ENCODE results near the gene ACACB. TPM values are rescaled to one million over a fixed set of nuclear protein-coding genes. Genes with fewer than 3 reads are reported as not detected.

Gene ACACB
- total RNA-seq, 1 experiment from 2014 or later = 1.0 TPM

DNA sequence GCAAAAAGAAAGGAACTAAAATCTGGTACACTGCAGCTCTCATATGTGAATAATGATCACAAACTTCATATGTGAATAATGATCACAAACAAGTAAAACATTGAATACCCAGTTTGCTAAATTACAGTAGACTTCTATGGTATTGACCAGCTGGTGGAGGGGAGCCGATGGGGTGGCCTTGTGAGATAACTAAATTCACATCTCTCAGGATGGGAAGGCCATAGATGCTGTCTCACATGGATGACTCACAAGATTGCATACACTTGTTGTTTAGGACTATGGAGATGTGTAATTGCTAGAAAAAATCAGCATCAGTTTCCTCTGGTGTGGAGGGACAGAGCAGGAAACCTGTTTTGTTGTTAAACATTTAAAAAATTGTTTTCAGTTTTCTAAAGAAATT, 49.2 kb downstream of the ACACB start:
- Mint-ChIP-seq H3K36me3 (ENCODE audit: insufficient read depth, unreplicated experiment) (no peaks in the 10 kb centered on the region), H3K4me3 (ENCODE audit: unreplicated experiment) (no peak overlapping the region), H3K27me3 (ENCODE audit: insufficient read depth, unreplicated experiment) (no peaks in the 10 kb centered on the region), H3K9me3 (ENCODE audit: unreplicated experiment) (no peaks in the 10 kb centered on the region), H3K4me1 (ENCODE audit: insufficient read depth, unreplicated experiment) (no peaks in the 10 kb centered on the region), H3K27ac (ENCODE audit: low read depth, unreplicated experiment) (no peak overlapping the region)
- TF ChIP-seq CTCF (IDR thresholded peaks at IDR 0.05; ENCODE audit: unreplicated experiment) = no peak
- CTCF ChIA-PET = no interaction called here
- peak; percentile 18 for DNase-seq (ENCODE audit: unreplicated experiment)
- intact Hi-C loops (cut with micrococcal nuclease) = no loop called here
- POLR2A ChIA-PET = no interaction called here
- no TSS peak for BruUV-seq (replicated peaks)

DNA sequence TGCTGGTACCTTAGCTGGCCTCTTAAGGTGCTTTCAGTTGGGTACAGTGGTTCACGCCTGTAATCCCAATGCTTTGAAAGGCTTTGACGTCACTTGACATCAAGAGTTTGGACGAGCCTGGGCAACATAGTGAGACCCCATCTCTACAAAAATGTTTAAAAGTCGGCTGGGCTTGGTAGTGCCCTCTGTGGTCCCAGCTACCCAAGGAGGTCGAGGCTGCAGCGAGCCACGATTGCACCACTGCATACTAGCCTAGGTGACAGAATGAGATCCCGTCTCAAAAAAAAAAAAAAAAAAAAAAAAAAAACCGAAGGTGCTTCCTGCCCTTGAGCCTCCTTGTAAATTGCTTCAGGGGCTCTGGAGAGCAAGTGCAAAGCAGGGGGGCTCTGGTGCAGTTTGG, 50.0 kb downstream of the ACACB start:
- ChIA-PET CTCF (no interaction called here), POLR2A (no interaction called here)
- no peak for TF ChIP-seq CTCF (IDR thresholded peaks at IDR 0.05; ENCODE audit: unreplicated experiment)
- no peaks in the 10 kb centered on the region for H3K4me1 Mint-ChIP-seq (ENCODE audit: insufficient read depth, unreplicated experiment)
- BruUV-seq (replicated peaks) = no TSS peak
- intact Hi-C loops (cut with micrococcal nuclease) = no loop called here
- H3K27me3 Mint-ChIP-seq (ENCODE audit: insufficient read depth, unreplicated experiment) = no peaks in the 10 kb centered on the region
- H3K4me3 Mint-ChIP-seq (ENCODE audit: unreplicated experiment) = no peak overlapping the region
- no peak overlapping the region for H3K27ac Mint-ChIP-seq (ENCODE audit: low read depth, unreplicated experiment)
- no peak for DNase-seq (ENCODE audit: unreplicated experiment)
- H3K9me3 Mint-ChIP-seq (ENCODE audit: unreplicated experiment) = no peaks in the 10 kb centered on the region
- H3K36me3 Mint-ChIP-seq (ENCODE audit: insufficient read depth, unreplicated experiment) = no peaks in the 10 kb centered on the region

DNA sequence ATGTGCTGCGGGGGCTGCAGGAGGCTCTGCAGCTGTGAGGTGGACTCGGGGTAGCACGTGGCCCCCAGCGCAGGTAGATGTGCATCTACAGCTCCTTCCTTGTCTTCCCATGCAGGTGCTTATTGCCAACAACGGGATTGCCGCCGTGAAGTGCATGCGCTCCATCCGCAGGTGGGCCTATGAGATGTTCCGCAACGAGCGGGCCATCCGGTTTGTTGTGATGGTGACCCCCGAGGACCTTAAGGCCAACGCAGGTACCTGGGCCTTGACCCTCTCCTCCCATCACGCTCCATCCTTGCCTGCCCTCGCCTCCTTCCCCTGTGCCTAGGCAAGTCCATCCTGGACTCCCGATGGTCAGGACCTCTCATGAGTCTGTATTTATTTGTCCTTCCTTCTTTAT, 51.4 kb downstream of the ACACB start:
- intact Hi-C loops (cut with micrococcal nuclease) = no loop called here
- Mint-ChIP-seq H3K27me3 (ENCODE audit: insufficient read depth, unreplicated experiment) (no peaks in the 10 kb centered on the region), H3K36me3 (ENCODE audit: insufficient read depth, unreplicated experiment) (peaks cover 6% of the 10 kb centered on the region), H3K4me3 (ENCODE audit: unreplicated experiment) (no peak overlapping the region), H3K27ac (ENCODE audit: low read depth, unreplicated experiment) (no peak overlapping the region), H3K4me1 (ENCODE audit: insufficient read depth, unreplicated experiment) (no peaks in the 10 kb centered on the region), H3K9me3 (ENCODE audit: unreplicated experiment) (no peaks in the 10 kb centered on the region)
- BruUV-seq (replicated peaks) = no TSS peak
- POLR2A ChIA-PET = interaction anchor here (0.6 kb wide), 1 partner anchor 14 kb away, joined by 4 read pairs; no protein-coding TSS in a partner anchor
- CTCF ChIA-PET = no interaction called here
- DNase-seq (ENCODE audit: unreplicated experiment) = no peak
- TF ChIP-seq CTCF (IDR thresholded peaks at IDR 0.05; ENCODE audit: unreplicated experiment) = no peak

DNA sequence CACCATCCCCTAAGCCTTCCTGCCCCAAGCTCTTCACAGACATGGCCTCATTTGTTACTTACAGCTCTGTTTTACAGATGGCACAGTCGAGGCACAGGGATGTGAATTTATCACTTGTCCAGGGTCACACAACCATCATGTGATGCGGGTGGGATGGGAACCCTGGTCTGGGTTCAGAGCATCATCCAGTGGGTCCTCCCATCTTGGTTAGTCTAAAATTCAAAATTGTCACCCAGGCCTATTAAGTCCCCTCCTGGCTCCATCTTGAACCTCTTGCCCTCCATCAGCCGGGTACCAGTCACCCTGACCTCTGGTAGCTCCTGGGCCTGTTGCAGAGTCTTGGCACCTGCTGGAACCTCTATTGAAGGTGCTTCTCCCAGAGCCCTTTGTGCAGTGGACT, 52.9 kb downstream of the ACACB start:
- Mint-ChIP-seq H3K4me3 (ENCODE audit: unreplicated experiment) (no peak overlapping the region), H3K27me3 (ENCODE audit: insufficient read depth, unreplicated experiment) (no peaks in the 10 kb centered on the region), H3K27ac (ENCODE audit: low read depth, unreplicated experiment) (no peak overlapping the region), H3K36me3 (ENCODE audit: insufficient read depth, unreplicated experiment) (peaks cover 6% of the 10 kb centered on the region), H3K9me3 (ENCODE audit: unreplicated experiment) (no peaks in the 10 kb centered on the region), H3K4me1 (ENCODE audit: insufficient read depth, unreplicated experiment) (no peaks in the 10 kb centered on the region)
- POLR2A ChIA-PET = no interaction called here
- TF ChIP-seq CTCF (IDR thresholded peaks at IDR 0.05; ENCODE audit: unreplicated experiment) = no peak
- intact Hi-C loops (cut with micrococcal nuclease) = no loop called here
- BruUV-seq (replicated peaks) = no TSS peak
- CTCF ChIA-PET = interaction anchor here (1.7 kb wide), 1 partner anchor 57 kb away, joined by 8 read pairs; no protein-coding TSS in a partner anchor
- DNase-seq (ENCODE audit: unreplicated experiment) = no peak

All from MCF 10A (cell line).